Measurements from ENCODE around the gene PRRG2. TPM values are rescaled to one million over a fixed set of nuclear protein-coding genes. Genes with fewer than 3 reads are reported as not detected.

PRRG2 gene
- polyA plus RNA-seq, 1 donor (not counting 4 experiments of a cell fraction or from before 2014, with no cell fraction given) = 5.3 TPM

DNA sequence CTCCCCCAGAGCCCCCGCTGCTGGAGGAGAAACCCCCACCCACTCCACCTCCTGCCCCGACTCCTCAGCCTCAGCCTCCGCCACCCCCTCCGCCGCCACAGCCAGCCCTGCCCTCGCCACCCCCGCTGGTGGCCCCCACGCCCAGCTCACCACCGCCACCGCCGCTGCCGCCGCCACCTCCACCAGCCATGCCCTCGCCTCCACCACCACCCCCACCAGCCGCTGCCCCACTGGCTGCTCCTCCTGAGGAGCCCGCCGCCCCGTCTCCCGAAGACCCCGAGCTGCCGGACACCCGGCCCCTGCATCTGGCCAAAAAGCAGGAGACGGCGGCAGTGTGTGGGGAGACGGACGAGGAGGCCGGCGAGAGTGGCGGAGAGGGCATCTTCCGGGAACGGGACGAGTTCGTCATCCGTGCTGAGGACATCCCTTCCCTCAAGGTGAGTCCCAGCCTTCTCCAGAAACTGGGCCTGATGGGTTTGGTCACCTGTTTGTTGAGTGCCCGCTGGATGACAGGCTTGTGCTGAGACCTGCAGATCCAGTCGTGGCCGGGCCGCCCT lies 20.4 kb downstream of the PRRG2 start:
- no peak overlapping the region for H2AFZ ChIP-seq (ENCODE audit: control insufficient read depth, low read length)
- peaks cover 45% of the 10 kb centered on the region for H3K79me2 ChIP-seq (ENCODE audit: control insufficient read depth, insufficient read depth, low read length)
- H3K4me2 ChIP-seq (ENCODE audit: control insufficient read depth, extremely low read depth, insufficient read depth, low read depth, low read length) = no peak overlapping the region
- no peaks in the 10 kb centered on the region for H3K9me1 ChIP-seq (ENCODE audit: control insufficient read depth, extremely low read depth, insufficient read depth, low read length)
- TF ChIP-seq, protein P1, sequence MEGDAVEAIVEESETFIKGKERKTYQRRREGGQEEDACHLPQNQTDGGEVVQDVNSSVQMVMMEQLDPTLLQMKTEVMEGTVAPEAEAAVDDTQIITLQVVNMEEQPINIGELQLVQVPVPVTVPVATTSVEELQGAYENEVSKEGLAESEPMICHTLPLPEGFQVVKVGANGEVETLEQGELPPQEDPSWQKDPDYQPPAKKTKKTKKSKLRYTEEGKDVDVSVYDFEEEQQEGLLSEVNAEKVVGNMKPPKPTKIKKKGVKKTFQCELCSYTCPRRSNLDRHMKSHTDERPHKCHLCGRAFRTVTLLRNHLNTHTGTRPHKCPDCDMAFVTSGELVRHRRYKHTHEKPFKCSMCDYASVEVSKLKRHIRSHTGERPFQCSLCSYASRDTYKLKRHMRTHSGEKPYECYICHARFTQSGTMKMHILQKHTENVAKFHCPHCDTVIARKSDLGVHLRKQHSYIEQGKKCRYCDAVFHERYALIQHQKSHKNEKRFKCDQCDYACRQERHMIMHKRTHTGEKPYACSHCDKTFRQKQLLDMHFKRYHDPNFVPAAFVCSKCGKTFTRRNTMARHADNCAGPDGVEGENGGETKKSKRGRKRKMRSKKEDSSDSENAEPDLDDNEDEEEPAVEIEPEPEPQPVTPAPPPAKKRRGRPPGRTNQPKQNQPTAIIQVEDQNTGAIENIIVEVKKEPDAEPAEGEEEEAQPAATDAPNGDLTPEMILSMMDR (optimal IDR thresholded peaks at IDR 0.05 in 1 of 3, IDR thresholded peaks at IDR 0.05 in 1 of 3, conservative IDR thresholded peaks at IDR 0.05 in 1 of 3; ENCODE audit: extremely low read depth in 1 of 3, insufficient read depth in 2 of 3, low read length in 3 of 3) = no peak
- peaks cover 5% of the 10 kb centered on the region for H4K20me1 ChIP-seq (ENCODE audit: control insufficient read depth, extremely low read depth, insufficient read depth, low read length)
- FAIRE-seq (no peak), DNase-seq (ENCODE audit: low read depth, low spot score) (no peak)
- no peak overlapping the region for H3K4me3 ChIP-seq (ENCODE audit: control insufficient read depth in 2 of 3, extremely low read depth in 1 of 3, insufficient read depth in 2 of 3, low read depth in 1 of 3, low read length in 3 of 3)
- no peaks in the 10 kb centered on the region for H3K4me1 ChIP-seq (ENCODE audit: control insufficient read depth, extremely low read depth, insufficient read depth, low read length)
- H3K27ac ChIP-seq (ENCODE audit: control insufficient read depth, insufficient read depth, low read length) = no peak overlapping the region
- H3K27me3 ChIP-seq (ENCODE audit: control insufficient read depth, extremely low read depth, insufficient read depth, low read length) = no peaks in the 10 kb centered on the region
- no peak overlapping the region for H3K9ac ChIP-seq (ENCODE audit: control insufficient read depth, extremely low read depth, insufficient read depth, low read length)
- H3K36me3 ChIP-seq (ENCODE audit: control insufficient read depth in 2 of 2, extremely low read depth in 1 of 2, insufficient read depth in 2 of 2, low read length in 2 of 2) = peaks cover 22 to 31% of the 10 kb centered on the region in 2 experiments
- H3K9me3 ChIP-seq (ENCODE audit: control insufficient read depth, low read depth, low read length) = no peaks in the 10 kb centered on the region
- dilution Hi-C loops (cut with MboI; ENCODE audit: extremely low pct_ligation_motif_present, low sequenced_read_pairs) = no loop called here

DNA sequence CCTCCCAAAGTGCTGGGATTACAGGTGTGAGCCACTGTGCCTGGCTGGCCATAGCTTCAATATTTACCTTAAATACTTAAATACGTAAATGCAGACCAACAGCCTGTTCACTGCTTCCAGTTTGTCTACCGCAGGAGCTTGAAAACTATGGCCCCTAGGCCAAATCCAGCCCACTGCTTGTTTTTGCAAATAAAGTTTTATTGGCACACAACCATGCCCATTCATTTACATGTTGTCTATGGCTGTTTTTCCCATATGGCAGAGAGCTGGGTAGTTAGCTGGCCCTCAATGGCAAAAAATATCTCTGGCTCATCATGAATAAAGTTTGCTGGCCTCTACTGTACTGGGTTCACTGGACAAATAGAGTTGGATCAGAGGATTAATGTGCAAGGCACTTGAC lies 21.7 kb downstream of the PRRG2 start:
- no peaks in the 10 kb centered on the region for H3K4me1 ChIP-seq (ENCODE audit: control insufficient read depth, extremely low read depth, insufficient read depth, low read length)
- no peak for TF ChIP-seq EZH2 (IDR thresholded peaks at IDR 0.05; ENCODE audit: low read length)
- TF ChIP-seq, protein P1 (optimal IDR thresholded peaks at IDR 0.05 in 1 of 3, IDR thresholded peaks at IDR 0.05 in 1 of 3, conservative IDR thresholded peaks at IDR 0.05 in 1 of 3; ENCODE audit: extremely low read depth in 1 of 3, insufficient read depth in 2 of 3, low read length in 3 of 3) = no peak
- H3K4me2 ChIP-seq (ENCODE audit: control insufficient read depth, extremely low read depth, insufficient read depth, low read depth, low read length) = no peak overlapping the region
- dilution Hi-C loops (cut with MboI; ENCODE audit: extremely low pct_ligation_motif_present, low sequenced_read_pairs) = no loop called here
- no peak overlapping the region for H3K4me3 ChIP-seq (ENCODE audit: control insufficient read depth in 2 of 3, extremely low read depth in 1 of 3, insufficient read depth in 2 of 3, low read depth in 1 of 3, low read length in 3 of 3)
- H3K9ac ChIP-seq (ENCODE audit: control insufficient read depth, extremely low read depth, insufficient read depth, low read length) = no peak overlapping the region
- FAIRE-seq (no peak), DNase-seq (ENCODE audit: low read depth, low spot score) (no peak)
- peaks cover 42% of the 10 kb centered on the region for H3K79me2 ChIP-seq (ENCODE audit: control insufficient read depth, insufficient read depth, low read length)
- peaks cover 5% of the 10 kb centered on the region for H4K20me1 ChIP-seq (ENCODE audit: control insufficient read depth, extremely low read depth, insufficient read depth, low read length)
- no peak overlapping the region for H3K27ac ChIP-seq (ENCODE audit: control insufficient read depth, insufficient read depth, low read length)
- H3K9me3 ChIP-seq (ENCODE audit: control insufficient read depth, low read depth, low read length) = no peaks in the 10 kb centered on the region
- H2AFZ ChIP-seq (ENCODE audit: control insufficient read depth, low read length) = no peak overlapping the region
- peaks cover 22 to 31% of the 10 kb centered on the region in 2 experiments for H3K36me3 ChIP-seq (ENCODE audit: control insufficient read depth in 2 of 2, extremely low read depth in 1 of 2, insufficient read depth in 2 of 2, low read length in 2 of 2)
- H3K9me1 ChIP-seq (ENCODE audit: control insufficient read depth, extremely low read depth, insufficient read depth, low read length) = no peaks in the 10 kb centered on the region
- H3K27me3 ChIP-seq (ENCODE audit: control insufficient read depth, extremely low read depth, insufficient read depth, low read length) = no peaks in the 10 kb centered on the region

Measured in keratinocyte (primary cell).